H1 (cell line): Measurements from ENCODE around the gene NFIA. TPM values are rescaled to one million over a fixed set of nuclear protein-coding genes. Genes with fewer than 3 reads are reported as not detected.

ENCODE experiments used
- GTF2F1 ChIP-seq: IDR thresholded peaks from 2 replicates; pipeline ENCODE4 v1.6.1; 2012; ENCODE audit warnings: low read depth, low read length, improper control_type of control experiment, borderline replicate concordance
- RNF2 ChIP-seq: fragments of 200-900, 300-1000 bp; sonication (generic); IDR thresholded peaks from 2 replicates; pipeline ENCODE4 v1.7.1; 2016; ENCODE audit warnings: borderline replicate concordance, low read depth, mild to moderate bottlenecking, antibody characterized with exemption, low read length; ENCODE audit not compliant: poor library complexity, severe bottlenecking; ENCODE audit errors: missing control alignments
- SIN3A ChIP-seq, 2 experiments: IDR thresholded peaks in 1 of 2; conservative IDR thresholded peaks in 1 of 2; 2 replicates each; pipeline ENCODE4 v1.6.1; 2011 to 2012; ENCODE audit warnings: low read length in 2 of 2, improper control_type of control experiment in 1 of 2, low read depth in 1 of 2, mild to moderate bottlenecking in 1 of 2
- SRF ChIP-seq: IDR thresholded peaks from 2 replicates; pipeline ENCODE4 v1.6.1; 2011; ENCODE audit warnings: mild to moderate bottlenecking, low read depth, low read length, moderate library complexity
- SUZ12 ChIP-seq: fragments of 200-600 bp; sonication (generic); IDR thresholded peaks from 2 replicates; pipeline ENCODE4 v1.6.1; 2012; ENCODE audit warnings: mild to moderate bottlenecking, inconsistent platforms, low read length, moderate library complexity, mixed read lengths
- ZNF274 ChIP-seq: IDR thresholded peaks from 2 replicates; pipeline ENCODE4 v1.7.0; 2012; ENCODE audit warnings: low read length, borderline replicate concordance; ENCODE audit errors: extremely low read depth
- polyA plus RNA-seq, 7 experiments: library from polyadenylated mRNA; depleted of rRNA in 3 of 7; stranded (reverse) in 5 of 7; unstranded in 2 of 7; fragments of >200 nt in 5 of 7; fragments of 200-250 nt in 2 of 7; gene quantifications; 1 replicate in 5 of 7; 2 replicates in 1 of 7; 4 replicates in 1 of 7; pipeline versions ENCODE4 v1.2.1 to v1.2.3, GENCODE V29; 2011 to 2013; ENCODE audit warnings: missing spikeins in 2 of 7, mixed read lengths in 2 of 7
- total RNA-seq: library from RNA; stranded (reverse); fragmentation: NEBNext Ultra II Directional; extraction: Animal tissue kit (Norgen Biotek cat#: 25700); gene quantifications from 2 replicates; pipeline ENCODE4 v1.2.1, GENCODE V29; 2021

NFIA gene
- total and polyA plus RNA-seq, 2 of the 8 experiments (the other 6 are each of a cell fraction or from before 2014, with no cell fraction given): 1.8 to 2.3 TPM

GRCh38 chr1:61237147-61237546 is 154.8 kb downstream of the NFIA start (continued):
- no peak for TF ChIP-seq SUZ12
- TF ChIP-seq SIN3A (conservative IDR thresholded peaks at IDR 0.05 in 1 of 2, IDR thresholded peaks at IDR 0.05 in 1 of 2; ENCODE audit: low read depth in 1 of 2, low read length in 2 of 2): no peak
- TF ChIP-seq GTF2F1: no peak
- no peak for TF ChIP-seq RNF2
- TF ChIP-seq SRF: no peak
- no peak for TF ChIP-seq ZNF274
